MCF 10A (cell line): ENCODE measurements around the gene C9orf43. TPM values are rescaled to one million over a fixed set of nuclear protein-coding genes. Genes with fewer than 3 reads are reported as not detected.

Source experiments
- BruUV-seq: library from RNA; stranded (reverse); fragments of 400-500 nt; replicated peaks from 2 replicates; lab custom pipeline; 2021; lab: Mats Ljungman, UMichigan
- CTCF ChIA-PET: fragments of 300-600 bp; sonication (Branson Sonifier 250); formaldehyde crosslinking; extraction: SDS; loops from one replicate; lab custom pipeline; 2021; ENCODE audit warnings: antibody characterized with exemption, inconsistent platforms; lab: Yijun Ruan, JAX
- POLR2A ChIA-PET: fragments of 300-600, 350-650 bp; sonication (Branson Sonifier 250); formaldehyde crosslinking; extraction: SDS; loops from one replicate; lab custom pipeline; 2020; ENCODE audit warnings: antibody characterized with exemption, inconsistent platforms; lab: Yijun Ruan, JAX
- DNase-seq: peaks from one replicate; pipeline ENCODE4 v3.0.0-alpha.2; 2018; ENCODE audit not compliant: unreplicated experiment
- H3K27ac Mint-ChIP-seq: one replicate; pipeline ENCODE4 v1.8.0; 2022; ENCODE audit warnings: mild to moderate bottlenecking, low read depth, mixed read lengths; ENCODE audit not compliant: unreplicated experiment
- H3K27me3 Mint-ChIP-seq: one replicate; pipeline ENCODE4 v1.8.0; 2022; ENCODE audit warnings: mixed read lengths; ENCODE audit not compliant: insufficient read depth, unreplicated experiment
- H3K36me3 Mint-ChIP-seq: one replicate; pipeline ENCODE4 v1.8.0; 2022; ENCODE audit warnings: mild to moderate bottlenecking, moderate library complexity, mixed read lengths; ENCODE audit not compliant: insufficient read depth, unreplicated experiment
- H3K4me1 Mint-ChIP-seq: one replicate; pipeline ENCODE4 v1.8.0; 2022; ENCODE audit warnings: mixed read lengths; ENCODE audit not compliant: insufficient read depth, unreplicated experiment
- H3K4me3 Mint-ChIP-seq: one replicate; pipeline ENCODE4 v1.8.0; 2022; ENCODE audit warnings: mild to moderate bottlenecking, moderate library complexity, mixed read lengths; ENCODE audit not compliant: unreplicated experiment
- H3K9me3 Mint-ChIP-seq: one replicate; pipeline ENCODE4 v1.8.0; 2022; ENCODE audit warnings: mixed read lengths; ENCODE audit not compliant: unreplicated experiment
- intact Hi-C: fragments of 100-400 bp; cut with micrococcal nuclease; formaldehyde crosslinking; loops from 2 replicates; pipeline ENCODE4 v1.14.1; 2022
- total RNA-seq: library from RNA; stranded (reverse); gene quantifications from 2 replicates; pipeline ENCODE4 v1.2.3, GENCODE V29; 2022
- TF ChIP-seq, protein P1 (sequence below): fragments of 200-600 bp; IDR thresholded peaks from one replicate; pipeline ENCODE4 v1.8.0; 2022; ENCODE audit warnings: antibody characterized with exemption, mild to moderate bottlenecking; ENCODE audit not compliant: unreplicated experiment

The C9orf43 gene
- total RNA-seq, 1 experiment from 2014 or later: 0.84 TPM

DNA sequence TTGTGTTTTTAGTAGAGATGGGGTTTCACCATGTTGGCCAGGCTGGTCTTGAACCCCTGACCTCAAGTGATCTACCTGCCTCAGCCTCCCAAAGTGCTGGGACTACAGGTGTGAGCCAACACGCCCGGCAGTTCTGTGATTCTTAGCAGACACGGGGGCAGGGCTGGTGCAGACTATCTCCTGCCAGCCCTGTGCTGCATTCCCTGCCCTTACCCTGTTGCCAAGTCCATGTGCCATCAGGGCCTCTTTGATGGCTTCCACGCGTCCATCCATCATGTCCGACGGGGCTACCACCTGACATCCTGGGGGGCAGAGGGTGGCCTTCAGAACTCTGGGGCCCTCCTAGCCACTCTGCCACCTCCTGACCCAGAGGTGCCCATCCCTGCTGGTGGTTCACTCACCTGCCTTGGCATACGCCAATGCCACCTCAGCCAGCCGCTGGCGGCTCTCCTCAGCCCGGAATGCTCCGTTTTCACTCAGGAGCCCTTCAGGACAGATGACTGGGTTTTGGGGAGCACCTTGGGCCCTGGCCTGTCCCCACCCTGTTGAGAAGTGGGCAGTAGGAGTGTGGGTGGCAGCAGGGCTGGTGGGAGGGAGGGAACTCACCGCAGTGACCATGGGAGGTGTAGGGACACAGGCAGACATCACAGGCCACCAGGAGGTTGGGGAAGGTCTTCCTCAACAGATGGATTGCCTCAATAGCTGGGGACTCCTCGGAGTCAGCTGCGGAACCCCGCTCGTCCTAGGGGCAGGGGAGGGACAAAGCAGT is 20.2 kb upstream of the C9orf43 start:
- intact Hi-C loops: no loop called here
- no peak for DNase-seq
- Mint-ChIP-seq H3K27ac (no peak overlapping the region), H3K27me3 (no peaks in the 10 kb centered on the region), H3K9me3 (no peaks in the 10 kb centered on the region), H3K4me1 (no peaks in the 10 kb centered on the region), H3K4me3 (no peak overlapping the region), H3K36me3 (no peaks in the 10 kb centered on the region)
- POLR2A ChIA-PET: no interaction called here
- TF ChIP-seq, protein P1, sequence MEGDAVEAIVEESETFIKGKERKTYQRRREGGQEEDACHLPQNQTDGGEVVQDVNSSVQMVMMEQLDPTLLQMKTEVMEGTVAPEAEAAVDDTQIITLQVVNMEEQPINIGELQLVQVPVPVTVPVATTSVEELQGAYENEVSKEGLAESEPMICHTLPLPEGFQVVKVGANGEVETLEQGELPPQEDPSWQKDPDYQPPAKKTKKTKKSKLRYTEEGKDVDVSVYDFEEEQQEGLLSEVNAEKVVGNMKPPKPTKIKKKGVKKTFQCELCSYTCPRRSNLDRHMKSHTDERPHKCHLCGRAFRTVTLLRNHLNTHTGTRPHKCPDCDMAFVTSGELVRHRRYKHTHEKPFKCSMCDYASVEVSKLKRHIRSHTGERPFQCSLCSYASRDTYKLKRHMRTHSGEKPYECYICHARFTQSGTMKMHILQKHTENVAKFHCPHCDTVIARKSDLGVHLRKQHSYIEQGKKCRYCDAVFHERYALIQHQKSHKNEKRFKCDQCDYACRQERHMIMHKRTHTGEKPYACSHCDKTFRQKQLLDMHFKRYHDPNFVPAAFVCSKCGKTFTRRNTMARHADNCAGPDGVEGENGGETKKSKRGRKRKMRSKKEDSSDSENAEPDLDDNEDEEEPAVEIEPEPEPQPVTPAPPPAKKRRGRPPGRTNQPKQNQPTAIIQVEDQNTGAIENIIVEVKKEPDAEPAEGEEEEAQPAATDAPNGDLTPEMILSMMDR: no peak
- BruUV-seq: no TSS peak
- CTCF ChIA-PET: interaction anchor here (0.6 to 1.7 kb wide), 5 partner anchors 11 to 701 kb away, joined by 3 to 7 read pairs (median 3); partner anchors contain the start of genes ALAD and CDC26

DNA sequence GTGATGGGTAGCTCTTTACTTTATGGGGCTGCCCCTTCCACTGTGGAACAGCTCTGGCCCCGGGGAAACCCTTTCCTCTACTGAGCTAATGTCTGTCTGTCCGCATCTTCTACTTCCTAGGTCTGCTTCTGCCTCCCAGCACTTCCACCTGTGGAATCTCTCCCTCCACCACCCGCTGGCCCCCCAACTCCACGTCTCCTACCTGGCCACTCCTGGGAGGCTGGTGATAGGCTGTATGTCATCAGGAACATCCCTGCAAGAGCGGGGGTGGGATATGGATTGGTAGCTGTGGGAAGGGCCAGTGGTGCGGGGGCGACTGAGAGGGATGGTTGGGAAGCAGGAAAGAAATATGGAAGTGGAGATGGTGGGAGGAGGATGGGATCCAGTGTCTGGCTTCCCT is 18.6 kb upstream of the C9orf43 start:
- H3K9me3 Mint-ChIP-seq: no peaks in the 10 kb centered on the region
- H3K4me1 Mint-ChIP-seq: no peaks in the 10 kb centered on the region
- intact Hi-C loops: no loop called here
- H3K4me3 Mint-ChIP-seq: no peak overlapping the region
- no peak overlapping the region for H3K27ac Mint-ChIP-seq
- no peaks in the 10 kb centered on the region for H3K27me3 Mint-ChIP-seq
- BruUV-seq: no TSS peak
- ChIA-PET POLR2A (no interaction called here), CTCF (interaction anchor here (1.1 to 1.7 kb wide), 2 partner anchors 9 to 15 kb away, joined by 4 to 7 read pairs; partner anchors contain the start of gene ALAD)
- DNase-seq: no peak
- no peaks in the 10 kb centered on the region for H3K36me3 Mint-ChIP-seq
- TF ChIP-seq, protein P1: no peak

DNA sequence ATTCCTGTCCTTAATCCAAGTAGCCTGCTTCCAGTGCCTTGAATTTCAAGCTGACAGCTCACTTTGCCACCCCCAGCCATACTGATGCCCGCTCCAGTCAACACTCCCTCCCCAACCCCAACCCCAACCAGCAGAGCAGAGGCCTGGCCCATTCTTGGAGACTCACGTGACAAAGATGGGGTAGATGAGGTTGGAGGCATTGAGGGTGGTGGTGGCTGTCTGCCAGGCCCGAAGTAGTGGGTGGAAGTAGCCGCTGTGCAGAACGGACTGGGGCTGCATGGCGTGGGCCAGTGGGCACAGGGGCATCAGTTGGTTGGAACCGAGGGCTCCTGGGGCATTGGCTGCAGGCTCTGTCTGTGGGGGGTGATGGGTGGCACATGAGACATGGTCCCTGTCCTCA is 17.3 kb upstream of the C9orf43 start:
- H3K27ac Mint-ChIP-seq: no peak overlapping the region
- H3K4me3 Mint-ChIP-seq: no peak overlapping the region
- POLR2A ChIA-PET: no interaction called here
- H3K27me3 Mint-ChIP-seq: no peaks in the 10 kb centered on the region
- CTCF ChIA-PET: interaction anchor here (0.7 to 1.0 kb wide), 2 partner anchors 15 to 54 kb away, joined by 3 to 4 read pairs; partner anchors contain the start of gene WDR31
- no peaks in the 10 kb centered on the region for H3K9me3 Mint-ChIP-seq
- intact Hi-C loops: no loop called here
- TF ChIP-seq, protein P1: no peak
- no peak for DNase-seq
- H3K4me1 Mint-ChIP-seq: no peaks in the 10 kb centered on the region
- BruUV-seq: no TSS peak
- H3K36me3 Mint-ChIP-seq: no peaks in the 10 kb centered on the region

GRCh38 chr9:113395000-113395861 is 15.3 kb upstream of the C9orf43 start:
- ChIA-PET POLR2A (interaction anchor here (0.7 kb wide), 1 partner anchor 164 kb away, joined by 3 read pairs; no protein-coding TSS in a partner anchor), CTCF (interaction anchor here (0.7 to 1.1 kb wide), 2 partner anchors 182 to 263 kb away, joined by 3 to 6 read pairs; no protein-coding TSS in a partner anchor)
- peaks cover 6% of the 10 kb centered on the region for H3K4me1 Mint-ChIP-seq
- no peak overlapping the region for H3K27ac Mint-ChIP-seq
- DNase-seq: no peak
- TF ChIP-seq, protein P1: no peak
- intact Hi-C loops: no loop called here
- no peaks in the 10 kb centered on the region for H3K36me3 Mint-ChIP-seq
- no peaks in the 10 kb centered on the region for H3K27me3 Mint-ChIP-seq
- H3K9me3 Mint-ChIP-seq: no peaks in the 10 kb centered on the region
- H3K4me3 Mint-ChIP-seq: no peak overlapping the region
- no TSS peak for BruUV-seq
